ENCODE data around the gene LRRC49. TPM values are rescaled to one million over a fixed set of nuclear protein-coding genes. Genes with fewer than 3 reads are reported as not detected.

The LRRC49 gene
- total and polyA plus RNA-seq, 2 of the 4 experiments (the other 2 are of a cell fraction) = 8.6 to 16.8 TPM

DNA sequence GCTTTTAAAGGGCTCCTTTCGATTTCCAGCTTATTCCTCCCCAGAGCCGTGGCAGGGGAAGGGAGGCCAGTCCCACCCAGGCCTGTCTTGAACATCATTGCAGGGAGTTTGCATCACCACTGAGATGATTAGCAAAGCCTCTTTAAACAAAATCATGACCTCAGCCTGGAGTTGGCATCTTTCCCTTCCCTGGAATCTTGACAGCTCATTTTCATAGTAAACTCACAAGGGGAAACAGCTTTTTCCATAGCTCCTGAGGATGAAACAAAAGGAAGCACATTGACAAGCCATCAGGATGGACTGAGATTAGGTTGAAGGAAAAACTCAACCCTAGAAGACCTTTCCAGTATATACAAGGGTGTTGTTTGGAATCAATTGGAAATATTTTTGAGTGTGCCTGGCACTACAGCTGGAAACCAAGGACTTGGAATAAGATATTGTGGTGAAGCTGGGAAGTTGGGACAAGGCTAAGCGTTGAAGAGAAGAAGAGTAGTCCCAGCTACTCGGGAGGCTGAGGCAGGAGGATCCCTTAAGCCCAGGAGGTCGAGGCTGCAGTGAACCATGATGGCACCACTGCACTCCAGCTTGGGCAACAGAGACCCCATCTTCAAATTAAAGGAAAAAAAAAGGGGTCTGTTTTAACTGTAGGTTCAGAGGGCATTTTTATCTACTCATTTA is 35.6 kb upstream of the LRRC49 start:
- peak; percentile 100 for DNase-seq
- Histone ChIP-seq H3K23ac (ENCODE audit: low read depth, low read length) (peak overlapping the region; percentile 24), H3K56ac (ENCODE audit: extremely low read depth, insufficient read depth, low read length) (peak overlapping the region; percentile 85; the same call in 1 of the 2 replicates), H4K91ac (ENCODE audit: insufficient read depth, low read depth, low read length) (peak overlapping the region; percentile 84), H2BK15ac (ENCODE audit: low read depth, low read length) (peak overlapping the region; percentile 24; the same call in 2 of the 3 replicates), H2BK20ac (ENCODE audit: low read depth, low read length) (peak overlapping the region; percentile 88), H2BK5ac (ENCODE audit: low read depth, low read length, poor library complexity, severe bottlenecking) (peak overlapping the region; percentile 85), H3K14ac (replicated peaks; ENCODE audit: low read depth, low read length) (peak overlapping the region; percentile 75), H2AK5ac (ENCODE audit: low read depth, low read length) (peak overlapping the region; percentile 61; the same call in 1 of the 2 replicates), H3K9me1 (ENCODE audit: insufficient read depth, low read length) (peaks cover 5% of the 10 kb centered on the region), H3K36me3 (ENCODE audit: control insufficient read depth, insufficient read depth, low read length) (no peaks in the 10 kb centered on the region), H3K9ac (ENCODE audit: low read depth, low read length) (no peak overlapping the region; the same call in 1 of the 2 replicates), H3K79me1 (ENCODE audit: low read depth in 1 of 2, low read length in 2 of 2) (peaks cover 3 to 31% of the 10 kb centered on the region in 2 experiments; a peak in 3 of 4 replicates), H4K5ac (ENCODE audit: low read depth, low read length) (no peak overlapping the region), H3K4me1 (ENCODE audit: control insufficient read depth, insufficient read depth, low read length) (peaks cover 17% of the 10 kb centered on the region), H4K8ac (ENCODE audit: low read depth in 2 of 2, low read length in 2 of 2) (peak overlapping the region in 1 of 2 experiments; percentile 83; a peak in 2 of 4 replicates), H3K4ac (ENCODE audit: low read depth, low read length) (peak overlapping the region; percentile 92), H3K4me3 (ENCODE audit: insufficient read depth, low read depth, low read length) (no peak overlapping the region), H3K27ac (ENCODE audit: insufficient read depth, low read length) (peak overlapping the region; percentile 87), H4K20me1 (ENCODE audit: insufficient read depth, low read length) (peaks cover 15% of the 10 kb centered on the region), H2BK120ac (ENCODE audit: low read depth, low read length) (peak overlapping the region; percentile 91), H3K9me3 (ENCODE audit: control insufficient read depth, insufficient read depth, low read length) (no peaks in the 10 kb centered on the region), H3K27me3 (ENCODE audit: control insufficient read depth, insufficient read depth, low read length) (no peaks in the 10 kb centered on the region), H2AK9ac (replicated peaks; ENCODE audit: low read depth, low read length, poor library complexity) (no peak overlapping the region), H2AFZ (replicated peaks; ENCODE audit: low read length, poor library complexity) (peak overlapping the region; percentile 36), H3K18ac (ENCODE audit: low read depth, low read length) (peak overlapping the region; percentile 55), H3K4me2 (ENCODE audit: low read depth, low read length) (peak overlapping the region; percentile 51)
- in situ Hi-C loops (cut with MboI; ENCODE audit: low sequenced_read_pairs) (no loop called here), intact Hi-C loops (cut with micrococcal nuclease) (loop anchor here (2.0 kb wide), 1 partner anchor 32 kb away; no protein-coding TSS in a partner anchor), dilution Hi-C loops (cut with HindIII; ENCODE audit: low sequenced_read_pairs, unreplicated experiment) (no loop called here)
- 0% methylated on average over 2 of the region's 5 CpGs; no CpG with 5 or more reads in 1 of the 2 experiments for WGBS, 2 experiments (ENCODE audit: extremely low coverage in 2 of 2, insufficient read length in 1 of 2)
- ChIA-PET CTCF (interaction anchor here (1.6 to 2.1 kb wide), 2 partner anchors 18 to 31 kb away, joined by 6 to 12 read pairs; no protein-coding TSS in a partner anchor), POLR2A (ENCODE audit: unreplicated experiment) (no interaction called here)
- ATAC-seq (ENCODE audit: low read depth) = peak; percentile 62
- BruUV-seq (replicated peaks) = TSS peak; percentile 48
- TF ChIP-seq FOS (IDR thresholded peaks at IDR 0.05; ENCODE audit: low read depth, low read length) (peak; percentile 41), MAFK (IDR thresholded peaks at IDR 0.05; ENCODE audit: low read depth, low read length) (no peak; the same call in 1 of the 2 replicates), MAZ (IDR thresholded peaks at IDR 0.05; ENCODE audit: borderline replicate concordance, low read depth, low read length) (peak; percentile 50; the same call in 1 of the 2 replicates), NFE2L2 (IDR thresholded peaks at IDR 0.05; ENCODE audit: low read depth, low read length) (no peak), MXI1 (IDR thresholded peaks at IDR 0.05; ENCODE audit: borderline replicate concordance, low read depth, low read length) (peak; percentile 57; the same call in 1 of the 2 replicates), RFX5 (IDR thresholded peaks at IDR 0.05; ENCODE audit: low read depth, low read length) (no peak), SMC3 (IDR thresholded peaks at IDR 0.05; ENCODE audit: low read depth, low read length) (no peak), RCOR1 (IDR thresholded peaks at IDR 0.05; ENCODE audit: insufficient replicate concordance, low read length) (peak; percentile 22), CHD1 (IDR thresholded peaks at IDR 0.05; ENCODE audit: low read depth, low read length) (0 out of 2 replicates have a peak, but pooled peaks have one; percentile 57), CTCF (conservative IDR thresholded peaks at IDR 0.05; ENCODE audit: low read depth, low read length) (no peak), CEBPB (IDR thresholded peaks at IDR 0.05; ENCODE audit: low read depth, low read length) (peak; percentile 99), POLR2A (IDR thresholded peaks at IDR 0.05; ENCODE audit: low read depth, low read length) (peak; percentile 85), BHLHE40 (IDR thresholded peaks at IDR 0.05; ENCODE audit: low read depth, low read length) (0 out of 2 replicates have a peak, but pooled peaks have one; percentile 0)
- TF ChIP-seq, protein P1, sequence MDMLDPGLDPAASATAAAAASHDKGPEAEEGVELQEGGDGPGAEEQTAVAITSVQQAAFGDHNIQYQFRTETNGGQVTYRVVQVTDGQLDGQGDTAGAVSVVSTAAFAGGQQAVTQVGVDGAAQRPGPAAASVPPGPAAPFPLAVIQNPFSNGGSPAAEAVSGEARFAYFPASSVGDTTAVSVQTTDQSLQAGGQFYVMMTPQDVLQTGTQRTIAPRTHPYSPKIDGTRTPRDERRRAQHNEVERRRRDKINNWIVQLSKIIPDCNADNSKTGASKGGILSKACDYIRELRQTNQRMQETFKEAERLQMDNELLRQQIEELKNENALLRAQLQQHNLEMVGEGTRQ (IDR thresholded peaks at IDR 0.05; ENCODE audit: low read depth, low read length) = no peak

All from IMR-90 (cell line).